NCI-H1105 treated with DMSO at 0.1 percent for 48 hours (cell line): ENCODE data around the gene TBC1D13.
"Not testable (repeated sequence)": the region's sequence is repeated elsewhere in the genome, so short reads cannot be mapped to it uniquely, and the experiment has no call there.

Experiments used
- DNase-seq: peaks from one replicate; lab custom pipeline; 2025; lab: John Stamatoyannopoulos, UW

TBC1D13 gene

GRCh38 chr9:128785427-128785826 lies 1.6 kb upstream of the TBC1D13 start:
- DNase-seq, result no peak

DNA sequence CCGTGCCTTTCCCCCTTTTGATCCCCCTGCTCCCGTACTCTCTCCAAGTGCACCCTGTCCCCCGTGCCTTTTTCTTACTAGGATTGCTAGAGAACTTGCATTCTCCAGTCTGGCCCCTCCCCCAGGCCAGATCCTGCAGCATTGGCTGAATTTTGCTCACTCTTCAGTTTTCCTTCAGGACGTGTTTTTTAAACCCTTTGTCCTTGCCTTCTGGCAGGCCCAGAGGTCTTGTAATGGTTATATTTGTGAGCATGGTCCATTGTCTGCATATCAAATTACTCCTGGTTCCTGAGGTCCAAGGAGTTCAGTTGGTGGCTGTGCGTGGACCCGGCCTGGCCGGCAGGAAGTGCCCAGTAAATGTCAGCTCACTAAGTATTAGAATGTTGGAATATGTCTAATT lies 606 bp downstream of the TBC1D13 start:
- DNase-seq, result no peak

DNA sequence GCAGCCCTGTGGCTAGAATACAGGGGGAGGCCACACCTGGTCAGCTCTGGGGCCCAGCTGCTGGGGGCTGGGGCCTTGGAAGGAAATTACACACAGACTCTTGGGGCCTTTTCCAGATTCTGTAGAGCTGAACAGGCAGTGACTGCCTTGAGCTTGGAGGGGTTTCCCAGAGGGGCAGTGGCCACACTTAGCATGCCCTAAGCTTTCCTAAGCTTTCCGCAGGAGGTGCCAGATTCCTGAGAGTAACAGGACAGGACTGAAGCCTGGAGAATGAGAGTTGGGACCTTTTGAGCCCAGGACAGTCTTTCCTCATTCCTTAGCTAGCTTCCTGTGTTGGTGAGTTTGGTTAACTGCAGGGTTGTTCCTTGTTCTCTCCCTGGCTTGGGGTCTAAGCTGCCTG lies 1.4 kb downstream of the TBC1D13 start:
- DNase-seq, result no peak

GRCh38 chr9:128790536-128790935 lies 3.5 kb downstream of the TBC1D13 start:
- DNase-seq, result no peak

DNA sequence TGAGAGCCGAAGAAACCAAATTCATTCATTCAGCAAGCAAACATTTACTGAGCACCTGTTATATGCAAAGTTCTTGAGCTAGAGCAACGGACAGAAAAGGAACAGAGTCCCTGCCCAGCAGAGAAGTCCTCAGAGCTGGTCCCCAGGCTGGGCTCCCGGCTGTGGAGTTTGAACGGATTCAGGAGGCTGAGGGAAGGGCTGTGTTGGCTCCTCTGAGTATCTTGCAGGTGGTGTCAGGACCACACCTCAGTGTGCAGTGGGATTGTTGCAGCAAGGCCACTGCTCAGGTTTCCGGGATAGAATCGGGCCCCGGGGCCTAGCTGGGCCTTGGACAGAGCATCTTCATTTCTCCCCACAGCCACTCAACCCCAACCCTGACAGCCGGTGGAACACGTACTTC lies 5.1 kb downstream of the TBC1D13 start:
- no peak for DNase-seq

DNA sequence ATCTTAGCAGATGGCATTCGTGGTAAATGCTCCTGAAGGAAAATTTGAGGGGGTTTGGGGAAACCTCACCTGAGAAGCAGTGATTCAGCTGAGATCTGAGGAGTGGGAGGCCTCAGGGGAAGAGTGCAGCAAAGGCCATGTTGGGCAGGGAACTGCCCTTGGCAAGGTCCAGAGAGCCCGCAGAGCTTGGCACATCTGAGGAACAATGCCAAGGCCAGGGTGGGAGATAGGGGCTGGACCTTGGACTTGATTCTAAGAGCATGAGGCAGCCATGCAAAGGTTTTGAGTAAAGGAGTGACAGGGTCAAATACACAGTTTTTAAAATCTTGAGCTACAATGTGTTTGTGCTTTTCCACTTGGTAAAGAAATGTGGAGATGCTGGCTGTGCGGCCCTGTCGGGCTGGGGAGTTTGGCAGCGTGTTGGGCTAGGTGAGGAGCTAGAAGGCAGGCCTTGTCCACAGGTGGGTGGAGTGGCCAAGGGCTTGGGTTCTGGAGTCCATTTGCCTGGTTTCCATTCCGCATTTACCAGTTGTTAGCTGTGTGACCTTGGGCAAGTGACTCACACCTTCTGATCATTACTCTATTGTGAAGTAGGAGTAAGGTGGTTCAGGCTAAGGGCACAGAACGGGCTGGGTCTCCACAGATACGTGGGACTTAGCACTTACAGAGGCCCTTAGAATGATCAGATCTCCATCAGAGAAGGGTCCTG lies 6.1 kb downstream of the TBC1D13 start:
- DNase-seq, result no peak

DNA sequence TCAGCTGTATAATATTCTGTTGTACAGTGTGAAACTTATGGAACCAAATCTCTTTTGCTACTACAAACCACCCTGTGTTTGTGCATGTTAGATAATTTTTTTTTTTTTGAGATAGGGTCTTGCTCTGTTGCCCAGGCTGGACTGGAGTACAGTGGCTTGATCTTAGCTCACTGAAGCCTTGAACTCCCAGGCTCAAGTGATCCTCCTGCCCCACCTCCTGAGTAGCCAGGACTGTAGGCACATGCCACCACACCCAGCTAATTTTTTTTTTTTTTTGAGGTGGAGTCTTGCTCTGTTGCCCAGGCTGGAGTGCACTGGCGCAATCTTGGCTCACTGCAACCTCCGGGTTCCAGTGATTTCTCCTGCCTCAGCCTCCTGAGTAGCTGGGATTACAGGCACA lies 7.9 kb downstream of the TBC1D13 start:
- DNase-seq, result not testable (repeated sequence)

GRCh38 chr9:128798896-128799295 lies 11.8 kb downstream of the TBC1D13 start:
- DNase-seq, result no peak

- DNase-seq, result no peak
Measured at GRCh38 chr9:128800061-128800460, 13.0 kb downstream of the TBC1D13 start.

- no peak for DNase-seq
Measured at GRCh38 chr9:128802482-128802881, 15.4 kb downstream of the TBC1D13 start.

- no peak for DNase-seq
Measured at GRCh38 chr9:128805661-128806060, 18.6 kb downstream of the TBC1D13 start.

GRCh38 chr9:128807827-128808226 lies 20.8 kb downstream of the TBC1D13 start:
- DNase-seq, result no peak

DNA sequence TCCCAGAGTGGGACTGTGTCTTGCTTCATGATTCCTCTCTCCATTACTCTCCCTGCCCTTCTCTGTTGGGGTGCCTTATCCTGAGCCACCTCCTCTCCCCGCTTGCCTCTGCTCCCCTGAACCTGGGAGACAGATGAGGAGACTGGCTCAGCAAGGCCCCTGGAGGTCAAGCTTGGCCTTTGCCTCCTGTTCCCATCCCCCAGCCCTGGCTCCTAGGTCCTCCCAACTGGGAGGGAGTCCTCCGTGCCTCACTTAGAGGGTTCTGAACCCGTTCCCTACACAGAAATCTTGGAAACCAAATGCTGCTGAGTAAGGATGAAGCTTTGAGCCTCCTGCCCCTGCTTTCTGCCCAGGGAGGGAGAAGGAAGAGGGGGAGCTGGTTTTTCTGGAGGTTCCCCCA lies 21.5 kb downstream of the TBC1D13 start:
- DNase-seq, result no peak

DNA sequence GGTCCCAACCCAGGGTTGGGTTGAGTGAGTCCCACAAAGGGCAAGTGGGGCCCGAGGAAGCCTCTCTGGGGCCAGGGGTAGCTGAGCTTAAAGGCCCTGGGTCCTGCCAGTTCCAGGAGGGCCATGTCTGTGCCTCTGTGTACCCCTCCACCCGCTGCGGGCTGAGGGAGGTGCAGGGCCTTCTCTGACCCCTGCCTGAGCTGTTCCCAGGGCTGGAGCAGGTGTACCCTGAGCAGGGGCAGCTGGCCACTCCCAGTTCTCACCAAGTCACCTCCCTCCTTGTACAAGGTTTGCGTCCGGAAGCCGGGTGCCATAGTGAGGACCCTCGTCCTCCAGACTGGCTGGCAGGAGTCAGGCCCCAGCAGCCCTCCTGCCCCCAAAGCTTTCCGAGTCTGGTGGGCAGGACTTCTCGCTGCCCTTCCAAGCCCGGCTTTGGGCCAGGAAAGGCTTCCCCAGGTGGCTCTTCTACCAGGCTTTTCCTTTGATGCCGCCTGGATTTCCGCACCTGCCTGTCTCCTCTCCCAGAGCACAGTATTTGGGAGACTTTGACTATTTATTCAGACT lies 22.1 kb downstream of the TBC1D13 start:
- DNase-seq, result no peak

DNA sequence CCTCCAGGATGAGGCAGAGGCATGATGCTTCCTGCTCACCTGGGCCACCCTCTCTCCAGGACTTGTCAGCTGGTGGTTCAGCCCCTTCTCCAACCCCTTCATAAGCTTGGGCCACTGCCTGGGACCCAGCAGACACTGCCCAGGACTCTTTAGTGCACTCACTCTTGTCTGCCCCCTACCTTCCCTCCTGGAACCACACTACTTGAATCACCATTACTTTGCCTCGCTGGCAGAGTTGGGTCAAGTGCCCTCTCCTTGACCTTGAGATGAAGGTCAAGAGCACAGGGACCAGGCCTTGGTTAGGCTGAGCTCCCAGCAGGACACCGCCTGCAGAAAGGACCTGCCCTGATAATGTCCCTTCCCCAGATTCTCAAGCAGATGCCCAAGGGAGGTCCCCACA lies 22.8 kb downstream of the TBC1D13 start:
- no peak for DNase-seq

- no peak for DNase-seq
Measured at GRCh38 chr9:128810873-128811272, 23.8 kb downstream of the TBC1D13 start.

- peak; percentile 96 for DNase-seq
Measured at GRCh38 chr9:128818099-128818838, 31.2 kb downstream of the TBC1D13 start, which contains the start of gene ENDOG. Gene ENDOG, plus strand, starts transcription at chr9:128818500. Its CDS starts 185 bp downstream, at chr9:128818685.

GRCh38 chr9:128818839-128819715 lies 32.0 kb downstream of the TBC1D13 start:
- peak; percentile 21 for DNase-seq

DNA sequence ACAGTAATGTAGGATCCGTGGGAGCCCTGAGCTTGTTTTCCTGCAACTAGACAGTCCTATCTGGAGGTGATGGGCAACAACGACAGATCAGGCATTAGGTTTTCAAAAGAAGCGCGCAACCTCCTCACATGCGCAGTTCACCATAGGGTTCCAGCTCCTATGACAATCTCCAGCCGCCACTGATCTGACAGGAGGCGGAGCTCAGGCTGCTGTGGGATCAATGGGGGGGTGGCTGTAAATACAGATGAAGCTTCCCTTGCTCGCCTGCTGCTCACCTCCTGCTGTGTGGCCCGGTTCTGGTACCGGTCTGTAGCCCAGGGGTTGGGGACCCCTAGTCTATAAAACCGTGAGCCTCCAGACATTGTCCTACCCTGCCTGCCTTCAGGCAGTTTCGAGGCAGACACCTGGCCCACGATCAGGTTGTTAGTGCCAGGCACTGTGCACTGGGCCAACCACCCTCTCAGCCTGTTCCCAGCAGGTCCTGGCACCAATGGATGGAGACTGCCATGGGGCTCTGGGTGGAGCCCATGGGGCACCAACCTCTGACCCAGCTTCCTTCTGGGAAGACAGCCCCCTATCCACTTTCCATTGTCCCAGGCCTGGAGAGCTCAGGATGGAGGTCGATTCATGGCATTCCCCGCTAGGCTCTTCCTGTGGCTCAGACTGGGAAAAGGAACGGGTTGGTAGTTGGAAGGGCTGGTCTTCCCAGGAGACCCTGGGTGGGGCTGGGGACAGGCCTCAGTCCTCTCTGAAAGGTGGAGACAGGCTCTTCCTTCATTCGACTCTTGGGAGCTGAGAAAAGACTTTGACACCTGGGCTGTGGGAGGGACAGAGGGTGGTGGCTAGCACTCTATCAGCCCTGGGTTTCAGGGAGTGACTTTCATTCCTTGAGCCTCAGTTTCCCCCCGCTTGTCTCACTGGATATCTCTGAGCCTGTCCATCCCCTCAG lies 32.9 kb downstream of the TBC1D13 start:
- peak; percentile 72 for DNase-seq

DNA sequence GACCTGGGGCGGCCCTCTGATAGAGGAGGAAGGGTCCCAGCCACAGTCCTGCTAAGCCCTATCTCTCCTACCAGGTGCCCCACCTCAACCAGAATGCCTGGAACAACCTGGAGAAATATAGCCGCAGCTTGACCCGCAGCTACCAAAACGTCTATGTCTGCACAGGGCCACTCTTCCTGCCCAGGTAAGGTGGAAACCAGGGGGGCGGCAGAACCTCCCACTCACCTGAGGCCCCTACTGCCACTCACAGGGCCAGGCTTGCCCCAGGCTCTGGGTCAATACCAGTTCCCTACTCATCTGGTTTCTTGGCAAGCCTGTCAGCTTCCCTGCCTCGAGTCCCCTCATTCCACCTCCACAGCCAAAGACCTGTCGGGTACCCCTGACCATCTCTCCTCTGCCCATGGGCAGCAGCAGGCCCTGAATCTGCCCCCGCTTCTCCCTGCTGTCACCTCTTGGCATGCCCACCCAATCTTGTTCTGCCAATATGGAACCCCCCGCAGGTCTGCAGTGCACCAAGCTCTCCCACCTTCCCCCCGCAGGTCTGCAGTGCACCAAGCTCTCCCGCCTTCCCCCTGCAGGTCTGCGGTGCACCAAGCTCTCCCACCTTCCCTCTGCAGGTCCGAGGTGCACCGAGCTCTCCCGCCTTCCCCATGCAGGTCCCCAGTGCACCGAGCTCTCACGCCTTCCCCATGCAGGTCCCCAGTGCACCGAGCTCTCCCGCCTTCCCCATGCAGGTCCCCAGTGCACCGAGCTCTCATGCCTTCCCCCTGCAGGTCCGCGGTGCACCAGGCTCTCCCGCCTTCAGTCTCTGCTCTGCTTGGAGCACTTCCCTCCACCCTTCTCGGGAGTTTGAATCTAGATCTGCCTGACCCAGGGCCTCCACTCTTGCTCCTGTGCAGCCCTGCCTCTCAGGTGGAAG lies 33.9 kb downstream of the TBC1D13 start:
- DNase-seq, result no peak
